ENCODE measurements around the gene MRPS18B. TPM values are rescaled to one million over a fixed set of nuclear protein-coding genes. Genes with fewer than 3 reads are reported as not detected.

The MRPS18B gene
- total RNA-seq, 5 donors from 2014 or later (not counting 1 experiment from before 2014, with no cell fraction given): 20.7 to 55.5 (median 50.2) TPM

DNA sequence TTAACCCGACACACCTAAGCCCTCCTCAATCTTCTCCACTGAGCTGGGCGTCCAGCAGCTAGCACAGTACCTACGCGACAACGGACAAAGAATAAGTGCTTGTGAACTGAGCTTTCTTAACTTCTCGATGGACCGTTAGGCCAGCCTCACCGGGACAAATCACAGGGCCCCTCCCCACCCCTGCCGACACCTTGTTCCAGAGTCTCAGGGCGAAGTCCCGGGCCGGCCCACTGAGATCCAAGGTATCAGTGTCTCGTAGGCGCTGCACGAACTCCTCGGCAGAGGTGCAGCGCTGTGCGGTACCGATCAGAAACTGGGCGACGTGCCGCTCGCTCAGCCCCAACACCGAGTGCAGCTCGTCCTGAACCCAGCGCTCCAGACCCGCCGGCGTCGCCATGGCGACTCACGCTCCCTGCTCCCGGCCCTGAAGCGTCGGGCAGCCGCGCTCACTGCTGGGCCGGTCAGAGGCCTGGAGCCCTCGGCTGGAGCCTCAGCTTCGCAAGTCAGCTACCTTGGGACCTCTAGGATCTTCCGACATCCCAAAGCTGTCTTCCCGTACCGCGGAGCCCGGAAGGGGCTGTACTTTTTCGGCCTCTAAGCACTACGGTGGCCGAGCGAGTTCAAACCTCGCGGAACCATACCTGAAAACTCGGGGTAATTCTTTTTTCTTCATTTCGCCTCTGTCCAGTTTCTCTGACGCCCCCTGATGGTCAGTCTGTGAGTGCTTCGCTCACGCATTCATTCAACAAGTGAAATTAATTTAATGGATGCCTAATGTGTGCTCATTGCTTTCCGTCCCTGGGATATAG is 55.0 kb downstream of the MRPS18B start, which contains the start of gene DHX16:
Gene DHX16 (minus strand): TSS at position 562 of the 809 bp plus-strand sequence. CDS start 165 bp downstream, at position 397.
- Mint-ChIP-seq H3K36me3 (peaks cover 30% of the 10 kb centered on the region), H3K27ac (peak within 1 kb of the TSS; percentile 79 to 84), H3K9me3 (no peaks in the 10 kb centered on the region), H3K4me1 (peaks cover 39 to 48% (median 41%) of the 10 kb centered on the region in 3 donors), H3K4me3 (peak within 1 kb of the TSS; percentile 85 to 93 (median 91)), H3K27me3 (no peaks in the 10 kb centered on the region)
- Histone ChIP-seq H3K9me3 (no peaks in the 10 kb centered on the region), H3K36me3 (ENCODE audit: control insufficient read depth in 2 of 2, extremely low read depth in 1 of 2, insufficient read depth in 1 of 2, low read length in 1 of 2) (peaks cover 14 to 44% of the 10 kb centered on the region in 2 donors), H3K4me3 (ENCODE audit: control insufficient read depth in 1 of 2, extremely low read depth in 1 of 2, low read length in 1 of 2) (peak within 1 kb of the TSS; percentile 72 to 99), H3K27ac (ENCODE audit: low read length) (peak within 1 kb of the TSS; percentile 33), H3K27me3 (replicated peaks in 1 of 2; ENCODE audit: control insufficient read depth in 2 of 2, extremely low read depth in 1 of 2, insufficient read depth in 2 of 2, low read length in 1 of 2) (no peaks in the 10 kb centered on the region), H3K4me1 (ENCODE audit: control insufficient read depth in 1 of 2, extremely low read depth in 1 of 2, insufficient read depth in 2 of 2, low read length in 2 of 2) (peaks cover 4 to 17% of the 10 kb centered on the region in 2 experiments)
- POLR2A ChIA-PET: interaction anchor here (0.7 kb wide), 3 partner anchors 120 to 1078 kb away, joined by 4 to 9 read pairs (median 6); no protein-coding TSS in a partner anchor
- CTCF ChIA-PET: interaction anchor here (0.7 to 2.0 kb wide), 15 partner anchors 9 to 318 kb away, joined by 3 to 9 read pairs (median 4); partner anchors contain the start of genes MDC1 (in 1 of the 2) and MRPS18B (in 1 of the 2)
- under 1% methylated on average over 51 of the region's 57 CpGs for WGBS (ENCODE audit: insufficient coverage)
- ATAC-seq (replicated peaks in 1 of 4) (peak; percentile 80 to 84 (median 81)), DNase-seq (peak; percentile 62 to 95 (median 80))

Other genes starting within 250 kb of the MRPS18B start
- gene HLA-E, start 128.3 kb upstream of the MRPS18B start, total RNA-seq: 1,000 to 10,000 TPM; 1,114 to 1,417 (median 1,253) TPM
- gene GNL1, start 61.4 kb upstream of the MRPS18B start, total RNA-seq: 100 to 1,000 TPM in 2 of 5 donors, 10 to 100 TPM in 3; 65.5 to 167 (median 72.9) TPM
- gene PRR3, start 60.5 kb upstream of the MRPS18B start, total RNA-seq: 10 to 100 TPM; 12.8 to 22.1 (median 19.7) TPM
- gene ABCF1, start 46.4 kb upstream of the MRPS18B start, total RNA-seq: 10 to 100 TPM; 61.1 to 89.9 (median 73.8) TPM
- gene PPP1R10, start 597 bp upstream of the MRPS18B start, total RNA-seq: 100 to 1,000 TPM; 104 to 170 (median 163) TPM
- gene ATAT1, start 9.0 kb downstream of the MRPS18B start, total RNA-seq: 10 to 100 TPM in 4 of 5 donors, 1 to 10 TPM in 1; 6.9 to 11.8 (median 10.4) TPM
- gene C6orf136, start 29.3 kb downstream of the MRPS18B start, total RNA-seq: 10 to 100 TPM; 24.5 to 39.8 (median 31.4) TPM
- gene DHX16, start 55.2 kb downstream of the MRPS18B start, total RNA-seq: 10 to 100 TPM; 29.0 to 51.9 (median 46.2) TPM
- gene PPP1R18, start 68.8 kb downstream of the MRPS18B start, total RNA-seq: 100 to 1,000 TPM; 109 to 177 (median 156) TPM
- 1 to 10 TPM; 4.2 to 6.9 (median 5.5) TPM for gene NRM, start 73.1 kb downstream of the MRPS18B start, total RNA-seq
- 10 to 100 TPM; 42.3 to 69.7 (median 53.4) TPM for gene MDC1, start 99.4 kb downstream of the MRPS18B start, total RNA-seq
- 100 to 1,000 TPM; 108 to 246 (median 202) TPM for gene TUBB, start 102.5 kb downstream of the MRPS18B start, total RNA-seq
- gene FLOT1, start 124.8 kb downstream of the MRPS18B start, total RNA-seq: 100 to 1,000 TPM in 1 of 5 donors, 10 to 100 TPM in 4; 62.2 to 109 (median 74.2) TPM
- 10 to 100 TPM in 4 of 5 donors, 1 to 10 TPM in 1; 8.9 to 30.8 (median 12.4) TPM for gene IER3, start 126.7 kb downstream of the MRPS18B start, total RNA-seq

Measured in T-cell (primary cell).